Lung (tissue), 12 donors: Measurements from ENCODE around the gene OPRM1. TPM values are rescaled to one million over a fixed set of nuclear protein-coding genes. Genes with fewer than 3 reads are reported as not detected.

Experiments
- ATAC-seq: fragments of 200-7000 bp; cut with Tn5 transposase; one replicate; pipeline ENCODE4 v1.9.1; 2020; ENCODE audit warnings: moderate number of reproducible peaks; ENCODE audit not compliant: insufficient read depth, low FRiP score
- DNase-seq, 3 donors: peaks; one replicate each; pipeline ENCODE4 v3.0.0-alpha.2; 2013 to 2017
- H3K27ac ChIP-seq, 2 donors: one replicate each; pipeline ENCODE4 v1.5.1; 2013; ENCODE audit warnings: mild to moderate bottlenecking in 2 of 2, moderate library complexity in 2 of 2, control low read depth in 1 of 2, inconsistent platforms in 1 of 2, low read depth in 1 of 2, low read length in 1 of 2
- H3K27me3 ChIP-seq, 3 donors: one replicate each; pipeline ENCODE4 v1.5.1; 2013; ENCODE audit warnings: low read length in 2 of 3; ENCODE audit not compliant: control insufficient read depth in 3 of 3, insufficient read depth in 3 of 3
- H3K36me3 ChIP-seq, 4 donors: one replicate each; pipeline ENCODE4 v1.5.1; 2013; ENCODE audit warnings: low read length in 4 of 4, mild to moderate bottlenecking in 1 of 4, moderate library complexity in 1 of 4; ENCODE audit not compliant: control insufficient read depth in 4 of 4, insufficient read depth in 4 of 4
- H3K4me1 ChIP-seq, 5 donors: one replicate each; pipeline ENCODE4 v1.5.1; 2013; ENCODE audit warnings: low read length in 5 of 5, mild to moderate bottlenecking in 2 of 5, moderate library complexity in 1 of 5; ENCODE audit not compliant: control insufficient read depth in 5 of 5, insufficient read depth in 5 of 5
- H3K4me3 ChIP-seq: one replicate; pipeline ENCODE4 v1.5.1; 2013; ENCODE audit warnings: mild to moderate bottlenecking, control low read depth, moderate library complexity
- H3K9ac ChIP-seq, 2 donors: one replicate each; pipeline ENCODE4 v1.5.1; 2013; ENCODE audit warnings: low read length in 2 of 2, control low read depth in 1 of 2; ENCODE audit not compliant: insufficient read depth in 1 of 2
- H3K9me3 ChIP-seq, 4 donors: one replicate each; pipeline ENCODE4 v1.5.1; 2013; ENCODE audit warnings: low read length in 3 of 4, mild to moderate bottlenecking in 1 of 4, moderate library complexity in 1 of 4; ENCODE audit not compliant: control insufficient read depth in 4 of 4, insufficient read depth in 3 of 4
- CTCF ChIP-seq: IDR thresholded peaks from 2 replicates; pipeline ENCODE4 v1.5.1; 2012; ENCODE audit warnings: mild to moderate bottlenecking; ENCODE audit errors: control extremely low read depth, extremely low read depth
- WGBS, 2 donors: extraction: QIAGEN DNeasy Blood & Tissue Kit; methylation state at CpG; one replicate each; pipeline ENCODE4 v1.1.7; 2013; 5-methylcytosine and 5-hydroxymethylcytosine counted together
- polyA plus RNA-seq, 2 donors: library from polyadenylated mRNA; stranded (reverse); fragments of 200-250 nt; gene quantifications; one replicate each; pipeline ENCODE4 v1.2.1, GENCODE V29; 2013
- total RNA-seq, 2 donors: library from RNA; depleted of rRNA in 1 of 2; stranded (reverse); fragments of >200 nt in 1 of 2; gene quantifications; one replicate each; pipeline ENCODE4 v1.2.1, GENCODE V29; 2014 to 2021
- donor health status: control.
- donor health status: control.
- donor health status: Bipolar disorder and iron deficiency.
- donor health status: healthy.
- donor health status: DM: yes; HTN: yes; CAD: no.

Gene OPRM1
- total and polyA plus RNA-seq, 4 donors: not detected

- DNase-seq (no peak), ATAC-seq (no peak)
- H3K36me3 ChIP-seq: no peaks in the 10 kb centered on the region
- H3K4me3 ChIP-seq: no peak overlapping the region
- WGBS, 2 donors: 97 to 98% methylated on average over 7 of the region's 7 CpGs
- TF ChIP-seq CTCF: no peak
- no peak overlapping the region for H3K27ac ChIP-seq
- H3K4me1 ChIP-seq: peaks cover 0 to 6% (median 0%) of the 10 kb centered on the region in 5 donors
- H3K27me3 ChIP-seq: no peaks in the 10 kb centered on the region
- no peak overlapping the region for H3K9ac ChIP-seq
- peaks cover 0 to 4% (median 1%) of the 10 kb centered on the region in 4 donors for H3K9me3 ChIP-seq
Measured at GRCh38 chr6:154284313-154284853, 245.3 kb downstream of the OPRM1 start.

GRCh38 chr6:154285826-154286225, 246.8 kb downstream of the OPRM1 start:
- H3K4me3 ChIP-seq: no peak overlapping the region
- H3K4me1 ChIP-seq: peaks cover 0 to 6% (median 0%) of the 10 kb centered on the region in 5 donors
- 70 to 79% methylated on average over 1 of the region's 1 CpG for WGBS, 2 donors
- H3K9ac ChIP-seq: no peak overlapping the region
- TF ChIP-seq CTCF: no peak
- no peaks in the 10 kb centered on the region for H3K36me3 ChIP-seq
- H3K9me3 ChIP-seq: peaks cover 0 to 5% (median 2%) of the 10 kb centered on the region in 4 donors
- ATAC-seq (no peak), DNase-seq (peak in 2 of 3 donors; percentile 75 to 83)
- no peak overlapping the region for H3K27ac ChIP-seq
- H3K27me3 ChIP-seq: no peaks in the 10 kb centered on the region

GRCh38 chr6:154289818-154290508, 250.9 kb downstream of the OPRM1 start:
- Histone ChIP-seq H3K9ac (no peak overlapping the region), H3K27ac (no peak overlapping the region), H3K27me3 (no peaks in the 10 kb centered on the region), H3K4me3 (no peak overlapping the region), H3K4me1 (peaks cover 0 to 6% (median 0%) of the 10 kb centered on the region in 5 donors), H3K9me3 (peaks cover 0 to 3% (median 0%) of the 10 kb centered on the region in 4 donors), H3K36me3 (no peaks in the 10 kb centered on the region)
- DNase-seq (no peak), ATAC-seq (no peak)
- TF ChIP-seq CTCF: no peak
- WGBS, 2 donors: 82 to 96% methylated on average over 6 of the region's 6 CpGs
